HG03565 (cell line): ENCODE results near the gene USP2.
"Not testable (repeated sequence)": the region's sequence is repeated elsewhere in the genome, so short reads cannot be mapped to it uniquely, and the experiment has no call there.

ENCODE experiments used
- ATAC-seq: cut with Tn5 transposase; IDR thresholded peaks from one replicate; pipeline ENCODE4 v1.9.1; 2021; ENCODE audit warnings: mild to moderate bottlenecking, moderate library complexity; ENCODE audit not compliant: unreplicated experiment

Gene USP2

DNA sequence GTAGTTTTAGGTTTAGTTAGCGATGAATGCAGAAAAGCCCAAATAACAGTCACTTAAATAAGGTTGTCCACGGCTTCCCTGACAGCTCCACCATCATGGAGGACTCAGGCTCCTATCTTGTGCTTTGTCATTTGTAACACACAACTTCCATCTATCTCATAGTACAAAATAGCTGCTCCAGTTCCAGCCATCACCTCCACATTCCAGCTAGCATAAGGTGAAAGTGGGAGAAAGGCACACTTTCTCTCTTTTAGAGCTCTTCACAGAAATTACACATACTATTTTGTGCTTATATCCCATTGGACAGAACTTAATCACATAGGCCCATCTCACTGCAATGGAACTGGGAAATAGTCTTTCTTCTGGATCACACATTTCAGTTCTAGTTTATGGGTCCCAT lies 32.8 kb upstream of the USP2 start:
- ATAC-seq: no peak

- no peak for ATAC-seq
Measured at GRCh38 chr11:119412072-119412471, 30.6 kb upstream of the USP2 start.

GRCh38 chr11:119410501-119410900 lies 29.0 kb upstream of the USP2 start:
- ATAC-seq: no peak

- ATAC-seq: no peak
Measured at GRCh38 chr11:119409731-119410130, 28.2 kb upstream of the USP2 start.

GRCh38 chr11:119406005-119406404 lies 24.5 kb upstream of the USP2 start:
- no peak for ATAC-seq

DNA sequence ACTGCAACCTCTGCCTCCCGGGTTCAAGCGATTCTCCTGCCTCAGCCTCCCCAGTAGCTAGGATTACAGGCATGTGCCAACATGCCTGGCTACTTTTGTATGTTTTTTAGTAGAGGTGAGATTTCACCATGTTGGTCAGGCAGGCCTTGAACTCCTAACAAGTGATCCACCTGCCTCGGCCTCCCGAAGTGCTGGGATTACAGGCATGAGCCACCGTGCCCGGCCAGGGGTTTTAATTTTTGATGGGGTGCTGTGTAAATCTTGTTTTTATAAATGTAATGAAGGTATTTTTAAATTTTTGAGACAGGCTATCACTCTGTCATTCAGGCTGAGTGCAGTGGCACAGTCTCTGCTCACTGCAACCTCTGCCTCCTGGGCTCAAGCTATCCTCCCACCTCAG lies 24.0 kb upstream of the USP2 start:
- not testable (repeated sequence) for ATAC-seq

DNA sequence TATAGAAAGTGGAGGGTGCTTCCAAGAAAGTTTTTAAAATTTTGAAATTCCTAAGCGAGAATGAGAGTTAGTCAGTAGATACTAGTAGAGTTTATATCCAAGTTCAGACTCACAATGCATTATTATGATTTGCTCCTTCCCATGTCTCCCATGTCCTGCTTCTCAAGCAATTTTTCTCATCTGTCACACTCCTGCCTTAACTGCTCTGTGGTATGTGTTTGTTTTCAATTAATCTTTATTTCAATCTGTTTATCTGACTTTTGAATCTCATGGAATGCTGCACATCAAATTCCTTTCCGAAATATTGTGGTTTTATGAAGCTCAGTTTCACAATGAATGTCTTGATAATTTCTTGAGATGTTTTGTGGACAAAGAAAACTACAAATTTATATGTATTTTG lies 23.4 kb upstream of the USP2 start:
- ATAC-seq: no peak

DNA sequence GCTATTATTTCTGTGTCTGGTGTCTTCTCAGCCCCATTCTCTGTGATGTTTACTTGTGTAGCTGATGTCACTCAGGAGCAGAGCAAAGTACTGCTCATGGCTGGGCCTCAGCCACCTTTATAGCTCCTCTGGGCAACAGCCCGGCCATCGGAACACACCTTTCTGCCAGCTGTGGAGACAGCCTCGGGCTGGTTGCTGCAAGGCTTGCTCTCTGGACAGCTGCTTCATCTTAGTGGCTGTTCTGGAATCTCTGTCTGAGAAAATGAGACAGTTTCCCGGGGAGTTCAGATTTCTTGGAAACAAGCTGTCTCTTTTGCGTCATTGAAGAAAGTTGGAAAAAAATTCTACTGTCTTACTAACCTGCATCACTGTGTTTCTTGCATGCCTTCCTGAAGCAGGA lies 21.5 kb upstream of the USP2 start:
- ATAC-seq: no peak

GRCh38 chr11:119402470-119402869 lies 21.0 kb upstream of the USP2 start:
- ATAC-seq: no peak

- no peak for ATAC-seq
Measured at GRCh38 chr11:119400860-119401259, 19.4 kb upstream of the USP2 start.

DNA sequence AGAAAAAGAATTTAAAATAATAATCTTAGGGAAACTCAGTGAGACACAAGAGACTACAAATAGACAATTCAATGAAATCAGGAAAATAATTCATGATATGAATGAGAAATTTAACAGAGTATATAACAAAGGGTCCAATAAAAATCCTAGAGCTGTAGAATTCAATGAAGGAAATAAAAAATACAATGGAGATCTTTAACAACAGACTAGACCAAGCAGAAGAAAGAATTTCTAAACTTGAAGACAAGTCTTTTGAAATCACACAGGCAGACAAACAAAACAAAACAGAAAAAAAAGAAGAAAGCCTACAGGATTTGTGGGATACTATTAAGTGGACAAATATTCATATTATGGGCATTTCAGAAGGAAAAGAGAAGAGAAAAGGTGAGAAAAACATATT lies 16.2 kb upstream of the USP2 start:
- no peak for ATAC-seq

DNA sequence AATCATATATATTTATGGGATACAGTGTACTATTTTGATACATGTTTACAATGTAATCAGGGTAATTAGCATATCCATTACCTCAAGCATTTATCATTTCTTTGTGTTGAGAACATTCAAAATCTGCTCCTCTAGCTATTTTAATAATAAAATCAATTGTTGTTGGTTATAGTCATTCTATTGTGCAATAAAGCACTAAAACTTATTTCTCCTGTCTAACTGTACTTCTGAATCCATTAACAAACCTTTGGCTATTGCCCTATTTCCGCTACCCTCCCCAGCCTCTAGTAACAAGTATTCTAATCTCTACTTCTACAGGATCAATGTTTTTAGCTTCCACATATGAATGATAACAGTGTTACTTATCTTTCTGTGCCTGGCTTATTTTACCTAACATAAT lies 15.3 kb upstream of the USP2 start:
- ATAC-seq: no peak

- no peak for ATAC-seq
Measured at GRCh38 chr11:119391275-119391674, 9.8 kb upstream of the USP2 start.

DNA sequence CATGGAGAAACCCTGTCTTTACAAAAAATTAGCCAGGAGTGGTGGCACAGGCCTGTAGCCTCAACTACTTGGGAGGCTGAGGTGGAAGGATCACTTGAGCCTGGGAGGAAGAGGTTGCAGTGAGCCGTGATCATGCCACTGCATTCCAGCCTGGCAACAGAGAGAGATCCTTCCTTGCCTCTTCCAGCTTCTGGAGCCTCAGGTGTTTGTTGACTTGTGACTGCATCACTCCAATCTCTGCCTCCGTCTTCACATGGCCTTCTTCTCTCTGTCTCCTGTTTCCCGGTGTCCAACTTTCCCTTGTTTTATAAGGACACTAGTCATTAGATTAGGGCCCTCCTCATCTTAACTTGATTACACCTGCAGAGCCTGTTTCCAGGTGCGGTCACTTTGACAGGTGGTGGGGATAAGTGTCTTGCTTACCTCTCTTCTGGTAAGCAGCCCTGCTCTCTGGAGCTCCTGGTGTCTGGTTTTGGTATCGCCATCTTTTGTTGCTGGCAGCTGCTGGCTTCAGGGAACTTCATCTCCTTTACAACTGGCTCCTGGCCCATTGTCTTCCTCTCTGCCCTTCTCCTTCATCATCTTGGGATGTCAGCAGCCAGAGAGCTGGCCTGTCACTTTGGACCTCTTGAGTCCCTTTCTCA lies 8.2 kb upstream of the USP2 start:
- ATAC-seq: no peak

DNA sequence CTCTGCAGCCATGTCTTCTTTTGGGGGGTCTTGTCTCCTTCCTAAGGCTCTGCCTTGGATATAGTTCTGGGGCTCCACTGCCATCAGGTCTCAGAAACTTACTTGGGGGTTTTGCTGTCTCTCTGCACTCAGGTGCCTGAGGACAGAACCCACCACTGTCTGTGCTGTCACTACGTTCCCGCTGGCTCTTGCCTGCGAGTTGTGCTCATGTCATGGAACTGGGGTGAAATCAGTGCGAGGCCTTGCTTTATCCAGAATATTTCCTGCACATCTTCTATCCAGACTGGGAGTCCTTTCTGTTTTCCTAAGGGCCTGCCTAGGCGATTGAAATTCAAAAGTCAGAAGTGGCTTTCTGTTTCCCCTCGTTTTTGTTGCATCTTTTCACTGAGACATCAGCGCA lies 6.6 kb upstream of the USP2 start:
- no peak for ATAC-seq

- no peak for ATAC-seq
Measured at GRCh38 chr11:119384332-119384731, 2.8 kb upstream of the USP2 start.

- not testable (repeated sequence) for ATAC-seq
Measured at GRCh38 chr11:119382513-119382912, 1.0 kb upstream of the USP2 start.

GRCh38 chr11:119382101-119382500 lies 611 bp upstream of the USP2 start:
- ATAC-seq: no peak

- no peak for ATAC-seq
Measured at GRCh38 chr11:119380827-119381180, 686 bp downstream of the USP2 start.

GRCh38 chr11:119380160-119380826 lies 1.2 kb downstream of the USP2 start:
- no peak for ATAC-seq

- no peak for ATAC-seq
Measured at GRCh38 chr11:119378851-119379465, 2.5 kb downstream of the USP2 start.

GRCh38 chr11:119377961-119378667 lies 3.4 kb downstream of the USP2 start:
- no peak for ATAC-seq
